MM.1S (cell line): ENCODE results near the gene ERFL.

Experiments
- DNase-seq: peaks from one replicate; pipeline ENCODE4 v3.0.0-alpha.2; 2015
- H2AFZ ChIP-seq: fragments of 300-600 bp; sonication (generic); 2 replicates; pipeline ENCODE4 v1.6.0; 2016; ENCODE audit warnings: antibody characterized with exemption, low read length
- H3F3A ChIP-seq: fragments of 300-600 bp; sonication (generic); 2 replicates; pipeline ENCODE4 v1.6.1; 2016; ENCODE audit warnings: mild to moderate bottlenecking, antibody characterized with exemption, low read length, moderate library complexity, mixed read lengths; ENCODE audit not compliant: insufficient read depth
- H3K27ac ChIP-seq: fragments of 300-600 bp; sonication (generic); 2 replicates; pipeline ENCODE4 v1.5.1; 2016; ENCODE audit warnings: mild to moderate bottlenecking, low read length
- H3K27me3 ChIP-seq: fragments of 300-600 bp; sonication (generic); replicated peaks from 2 replicates; pipeline ENCODE4 v1.6.0; 2016; ENCODE audit warnings: low read length; ENCODE audit not compliant: insufficient read depth
- H3K36me3 ChIP-seq: fragments of 300-600 bp; sonication (generic); replicated peaks from 2 replicates; pipeline ENCODE4 v1.6.1; 2016; ENCODE audit warnings: mild to moderate bottlenecking, low read length, mixed read lengths; ENCODE audit not compliant: insufficient read depth
- H3K4me1 ChIP-seq: fragments of 300-600 bp; sonication (generic); 2 replicates; pipeline ENCODE4 v1.6.1; 2016; ENCODE audit warnings: low read length, mixed read lengths
- H3K4me2 ChIP-seq: fragments of 300-600 bp; sonication (generic); 2 replicates; pipeline ENCODE4 v1.6.0; 2016; ENCODE audit warnings: low read depth, low read length
- H3K4me3 ChIP-seq: fragments of 300-600 bp; sonication (generic); 2 replicates; pipeline ENCODE4 v1.5.1; 2016; ENCODE audit warnings: low read length, mixed read lengths
- H3K79me2 ChIP-seq: fragments of 300-600 bp; sonication (generic); 2 replicates; pipeline ENCODE4 v1.6.1; 2016; ENCODE audit warnings: mixed run types, low read length, mixed read lengths
- H3K9ac ChIP-seq: fragments of 300-600 bp; sonication (generic); 2 replicates; pipeline ENCODE4 v1.6.1; 2016; ENCODE audit warnings: low read length, mixed read lengths
- H3K9me2 ChIP-seq: fragments of 300-600 bp; sonication (generic); replicated peaks from 2 replicates; pipeline ENCODE4 v1.6.1; 2016; ENCODE audit warnings: mild to moderate bottlenecking, low read length, mixed read lengths; ENCODE audit not compliant: insufficient read depth
- H3K9me3 ChIP-seq: fragments of 300-600 bp; sonication (generic); replicated peaks from 2 replicates; pipeline ENCODE4 v1.6.1; 2016; ENCODE audit warnings: mild to moderate bottlenecking, low read length, mixed read lengths; ENCODE audit not compliant: insufficient read depth
- H4K20me1 ChIP-seq: fragments of 300-600 bp; sonication (generic); 2 replicates; pipeline ENCODE4 v1.6.1; 2016; ENCODE audit warnings: mild to moderate bottlenecking, low read length, moderate library complexity, mixed read lengths; ENCODE audit not compliant: insufficient read depth
- CTCF ChIP-seq: fragments of 300-600 bp; sonication (generic); IDR thresholded peaks from 2 replicates; pipeline ENCODE4 v1.5.1; 2016; ENCODE audit warnings: antibody characterized with exemption, low read length, mixed read lengths
- EZH2phosphoT487 ChIP-seq: fragments of 300-600 bp; sonication (generic); IDR thresholded peaks from 2 replicates; pipeline ENCODE4 v1.6.1; 2018; ENCODE audit warnings: antibody characterized with exemption, low read length

The ERFL gene

GRCh38 chr19:41859213-41859617 is 69.0 kb downstream of the ERFL start:
- Histone ChIP-seq H4K20me1 (peaks cover 9% of the 10 kb centered on the region), H3K36me3 (peaks cover 9% of the 10 kb centered on the region; the same call in 1 of the 2 replicates), H3F3A (peaks cover 13% of the 10 kb centered on the region), H3K9me3 (no peaks in the 10 kb centered on the region), H2AFZ (peak overlapping the region; percentile 12; the same call in 1 of the 2 replicates), H3K9me2 (no peaks in the 10 kb centered on the region), H3K9ac (peak overlapping the region; percentile 24; the same call in 1 of the 2 replicates), H3K27ac (no peak overlapping the region), H3K27me3 (0 out of 2 replicates have a peak, but pooled peaks cover 5% of the 10 kb centered on the region), H3K4me2 (peak overlapping the region; percentile 67), H3K79me2 (peaks cover 42% of the 10 kb centered on the region), H3K4me1 (peaks cover 35% of the 10 kb centered on the region), H3K4me3 (peak overlapping the region; percentile 30; the same call in 1 of the 2 replicates)
- TF ChIP-seq EZH2phosphoT487 (no peak), CTCF (no peak)
- DNase-seq = no peak
